Nucleus accumbens (tissue), 56 donors: ENCODE results near the gene PRICKLE2.

Experiments
- DNase-seq, 56 donors: peaks; one replicate each; lab custom pipeline; 2025; lab: John Stamatoyannopoulos, UW

Gene PRICKLE2

GRCh38 chr3:64143409-64144130 lies 81.7 kb downstream of the PRICKLE2 start:
- peak in 1 of 56 donors; percentile 12 for DNase-seq

- peak in 3 of 56 donors; percentile 4 to 7 (median 6) for DNase-seq
Measured at GRCh38 chr3:64141476-64141875, 83.8 kb downstream of the PRICKLE2 start.

- DNase-seq, result no peak
Measured at GRCh38 chr3:64140651-64141050, 84.6 kb downstream of the PRICKLE2 start.

GRCh38 chr3:64138656-64139375 lies 86.5 kb downstream of the PRICKLE2 start:
- no peak for DNase-seq

GRCh38 chr3:64138046-64138445 lies 87.2 kb downstream of the PRICKLE2 start:
- no peak for DNase-seq

- peak in 4 of 56 donors; percentile 3 to 39 (median 22) for DNase-seq
Measured at GRCh38 chr3:64134882-64135281, 90.4 kb downstream of the PRICKLE2 start.

GRCh38 chr3:64133987-64134386 lies 91.3 kb downstream of the PRICKLE2 start:
- no peak for DNase-seq

GRCh38 chr3:64133272-64133671 lies 92.0 kb downstream of the PRICKLE2 start:
- DNase-seq, result no peak

GRCh38 chr3:64131725-64132469 lies 93.4 kb downstream of the PRICKLE2 start:
- DNase-seq, result no peak

- DNase-seq, result no peak
Measured at GRCh38 chr3:64130436-64130835, 94.8 kb downstream of the PRICKLE2 start.

- DNase-seq, result no peak
Measured at GRCh38 chr3:64129581-64129980, 95.7 kb downstream of the PRICKLE2 start.

GRCh38 chr3:64129106-64129505 lies 96.2 kb downstream of the PRICKLE2 start:
- DNase-seq, result no peak

GRCh38 chr3:64125561-64125960 lies 99.7 kb downstream of the PRICKLE2 start:
- DNase-seq, result no peak

GRCh38 chr3:64123931-64124330 lies 101.3 kb downstream of the PRICKLE2 start:
- DNase-seq, result no peak

- DNase-seq, result no peak
Measured at GRCh38 chr3:64122476-64122875, 102.8 kb downstream of the PRICKLE2 start.

GRCh38 chr3:64121750-64122311 lies 103.4 kb downstream of the PRICKLE2 start:
- no peak for DNase-seq

- no peak for DNase-seq
Measured at GRCh38 chr3:64120876-64121275, 104.4 kb downstream of the PRICKLE2 start.

GRCh38 chr3:64117483-64117882 lies 107.8 kb downstream of the PRICKLE2 start:
- no peak for DNase-seq

- DNase-seq, result no peak
Measured at GRCh38 chr3:64114651-64115050, 110.6 kb downstream of the PRICKLE2 start.

GRCh38 chr3:64111872-64112271 lies 113.4 kb downstream of the PRICKLE2 start:
- DNase-seq, result no peak

GRCh38 chr3:64111083-64111482 lies 114.2 kb downstream of the PRICKLE2 start:
- no peak for DNase-seq
